ENCODE results near the gene MAP3K2.
A peak's percentile ranks its signal among the peaks of the same experiment; 100 is the strongest.

Gene MAP3K2

GRCh38 chr2:127407091-127407490 is 19.3 kb upstream of the MAP3K2 start:
- no peak for DNase-seq

DNA sequence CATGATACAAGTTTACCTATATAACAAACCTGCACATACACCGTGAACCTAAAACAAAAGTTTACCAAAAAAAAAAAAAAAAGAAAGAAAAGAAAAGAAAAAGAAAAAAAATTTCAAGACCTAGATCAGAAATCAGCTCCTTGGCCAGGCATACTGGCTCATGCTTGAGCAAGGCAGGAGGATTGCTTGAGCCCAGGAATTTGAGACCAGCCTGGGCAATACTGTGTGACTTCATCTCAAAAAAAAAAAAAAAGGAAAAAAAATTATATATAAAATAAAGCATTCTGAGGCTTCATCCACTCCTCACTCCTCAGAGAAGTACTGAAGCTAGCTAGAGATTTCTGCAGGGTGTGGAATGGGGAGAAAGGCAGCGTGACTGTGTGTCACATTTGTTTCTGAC is 18.7 kb upstream of the MAP3K2 start:
- no peak for DNase-seq

DNA sequence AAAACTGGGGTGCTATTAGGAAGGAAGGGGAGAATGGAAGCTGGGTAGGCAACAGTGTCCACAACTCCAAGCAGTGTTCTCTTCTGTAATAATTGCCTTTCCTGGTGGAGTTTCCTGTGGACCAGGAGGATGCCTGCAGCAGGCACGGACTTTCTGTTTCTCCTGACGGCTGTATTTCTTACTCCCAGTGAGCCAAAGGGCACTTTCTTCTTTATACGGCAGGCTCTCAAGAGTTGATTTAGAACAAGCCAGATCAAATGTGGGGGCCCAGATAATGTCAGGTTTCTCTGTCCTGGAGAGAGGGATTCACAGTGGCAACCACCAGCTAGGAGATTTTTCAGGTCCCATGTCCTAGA is 17.5 kb upstream of the MAP3K2 start:
- DNase-seq = no peak

DNA sequence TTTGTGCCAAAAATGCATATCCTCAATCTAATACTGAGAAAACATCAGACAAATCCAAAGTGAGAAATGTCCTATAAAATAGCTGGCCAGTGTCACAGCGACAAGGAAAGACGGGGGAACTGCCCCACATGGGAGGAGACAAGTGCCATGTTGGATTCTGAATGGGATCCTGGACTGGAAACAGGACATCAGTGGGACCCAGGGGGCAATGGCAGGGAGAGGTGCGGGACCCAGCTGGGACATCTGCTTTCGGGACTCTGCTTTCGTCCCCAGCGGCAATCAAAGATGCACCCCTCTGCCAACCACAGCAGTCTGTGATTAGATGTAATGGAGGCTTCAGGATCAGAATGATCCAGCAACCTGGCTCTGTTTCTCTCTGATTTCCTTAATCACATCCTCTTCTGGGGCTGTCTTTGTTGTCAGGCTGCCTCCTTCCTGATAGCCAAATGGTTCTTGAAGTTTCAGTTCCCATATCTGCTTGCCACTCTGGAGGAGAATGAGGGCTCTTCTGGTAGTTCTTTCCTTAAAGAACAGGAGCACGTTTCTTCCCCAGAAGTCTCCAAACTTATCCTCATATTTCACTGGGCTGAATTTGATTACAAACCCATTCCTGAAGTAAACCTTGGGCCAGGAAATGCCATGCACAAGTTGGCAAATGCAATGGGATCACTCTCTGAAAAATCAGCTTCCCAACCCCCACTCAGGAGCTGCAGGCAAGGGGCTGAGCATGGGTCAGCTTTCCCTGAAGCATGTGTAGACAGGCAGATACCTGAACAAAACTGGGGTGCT is 16.9 kb upstream of the MAP3K2 start:
- DNase-seq = no peak

- no peak for DNase-seq
Measured at GRCh38 chr2:127403460-127403859, 15.7 kb upstream of the MAP3K2 start.

- DNase-seq = no peak
Measured at GRCh38 chr2:127401757-127402695, 14.3 kb upstream of the MAP3K2 start.

DNA sequence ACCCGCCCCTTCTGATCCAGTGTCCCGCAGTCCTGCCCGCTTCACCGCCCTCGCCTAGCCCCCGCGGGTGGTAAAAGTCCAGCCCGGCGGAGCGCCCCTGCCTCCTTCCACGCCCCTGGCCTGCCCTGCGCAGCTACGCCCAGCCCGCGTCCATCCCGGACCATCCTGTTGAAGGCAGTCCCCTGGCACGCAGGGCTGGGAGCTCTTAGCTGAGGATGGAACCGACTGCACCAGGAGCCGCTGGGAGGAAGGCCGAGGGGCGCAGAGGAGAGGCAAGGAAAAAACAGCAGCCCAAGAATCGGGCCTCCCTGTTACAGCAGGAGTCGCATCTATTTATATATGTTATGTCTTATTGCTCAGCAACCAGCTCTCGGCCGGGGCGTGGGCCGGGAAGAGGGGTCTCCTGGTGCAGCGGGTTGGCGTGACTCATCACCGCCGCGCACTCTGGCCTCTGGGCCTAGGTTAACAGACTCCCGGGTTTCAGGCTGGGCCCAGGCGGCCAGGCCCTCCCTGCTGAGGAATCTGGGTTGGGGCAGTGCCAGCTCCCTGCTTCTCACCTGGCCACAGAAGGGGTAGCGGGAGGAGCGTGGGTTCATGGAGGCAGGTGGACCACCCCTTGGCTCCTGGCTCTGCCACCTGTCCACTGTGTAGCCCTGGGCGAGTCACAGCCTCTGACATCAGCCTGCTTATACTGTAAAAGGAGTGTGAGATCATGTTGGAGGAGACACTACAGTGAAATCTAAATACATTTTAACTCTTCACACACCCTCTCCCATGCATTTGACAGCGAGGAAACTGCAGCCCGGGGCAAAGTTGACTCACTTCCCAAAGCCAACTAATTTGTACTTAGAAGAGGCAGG is 13.4 kb upstream of the MAP3K2 start:
- DNase-seq = no peak

- no peak for DNase-seq
Measured at GRCh38 chr2:127400533-127400896, 12.7 kb upstream of the MAP3K2 start.

DNA sequence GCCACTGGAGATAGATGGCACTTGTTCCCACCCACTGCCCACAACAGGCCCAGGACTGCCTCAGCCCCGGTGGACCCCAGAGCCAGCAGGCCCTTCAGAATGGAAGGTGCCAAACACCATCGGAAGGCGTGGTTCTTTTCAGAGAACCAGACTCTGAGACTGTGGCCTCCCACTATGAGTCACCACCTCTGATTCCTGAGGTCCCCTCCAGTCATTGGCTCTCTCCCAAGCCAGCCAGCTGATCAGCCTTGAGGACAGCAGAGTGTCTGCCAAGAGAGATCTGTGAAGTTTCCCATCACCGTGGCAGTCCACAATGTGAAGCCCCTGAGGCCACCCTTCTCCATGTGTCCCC is 10.4 kb upstream of the MAP3K2 start:
- peak in 1 of 2 experiments; percentile 8 for DNase-seq

DNA sequence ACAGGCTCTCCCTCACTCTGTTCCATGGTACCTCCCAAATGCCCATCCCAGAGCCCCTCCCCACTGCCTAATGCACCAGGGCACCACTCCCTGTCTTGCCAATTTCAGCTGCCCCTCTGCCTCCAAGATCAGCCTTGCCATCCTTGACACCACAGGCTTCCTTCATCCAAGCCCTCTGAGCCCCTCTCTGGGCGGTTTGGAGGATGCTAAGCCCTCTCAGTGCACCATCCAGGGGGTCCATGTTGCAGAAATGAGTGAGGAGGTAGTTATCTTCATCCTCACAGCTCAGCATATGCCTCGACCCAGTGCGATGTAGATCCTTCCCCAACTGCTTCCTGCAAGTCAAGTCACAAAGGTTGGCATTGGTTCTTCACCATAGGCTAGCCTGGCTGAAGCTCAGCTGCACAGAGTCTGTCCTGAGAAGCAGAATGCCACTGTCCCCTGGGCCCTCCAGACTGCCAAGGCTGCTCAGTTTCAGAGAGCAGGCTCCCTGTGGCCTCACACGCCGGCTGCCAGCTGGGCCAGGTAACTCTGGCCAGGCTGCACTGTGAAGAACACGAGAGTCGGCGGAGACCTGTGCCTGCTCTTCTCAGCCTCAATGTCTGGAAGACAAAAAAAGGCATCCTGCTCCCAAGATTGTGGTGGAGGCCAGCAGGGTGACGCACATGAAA is 9.9 kb upstream of the MAP3K2 start:
- DNase-seq = no peak

GRCh38 chr2:127394492-127394891 is 6.7 kb upstream of the MAP3K2 start:
- DNase-seq = no peak

GRCh38 chr2:127392828-127393578 is 5.2 kb upstream of the MAP3K2 start:
- DNase-seq = no peak

DNA sequence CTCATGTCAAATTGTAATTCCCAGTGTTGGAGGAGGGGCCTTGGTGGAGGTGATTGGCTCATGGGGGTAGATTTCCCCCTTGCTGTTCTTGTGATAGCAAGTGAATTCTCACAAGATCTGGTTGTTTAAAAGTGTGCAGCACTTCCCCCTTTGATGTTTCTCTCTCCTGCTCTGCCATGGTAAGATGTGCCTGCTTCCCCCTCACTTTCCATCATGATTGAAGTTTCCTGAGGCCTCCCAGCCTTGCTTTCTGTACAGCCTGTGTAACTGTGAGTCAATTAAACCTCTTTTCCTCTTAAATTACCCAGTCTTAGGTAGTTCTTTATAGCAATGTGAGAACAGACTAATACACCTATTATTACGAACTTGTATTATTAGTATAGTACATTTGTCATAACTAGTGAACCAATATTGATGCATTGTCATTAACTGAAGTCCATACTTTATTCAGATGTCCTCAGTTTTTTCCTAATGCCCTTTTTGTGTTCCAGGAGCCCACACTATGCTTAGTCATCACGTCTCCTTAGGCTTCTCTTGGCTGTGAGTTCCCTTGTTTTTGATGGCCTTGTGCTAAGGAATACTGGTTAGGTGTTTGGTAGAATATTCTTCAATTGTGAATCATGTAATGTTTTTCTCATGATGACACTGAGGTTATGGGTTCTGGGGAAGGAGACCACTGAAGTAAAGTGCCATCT is 4.5 kb upstream of the MAP3K2 start:
- no peak for DNase-seq

GRCh38 chr2:127389778-127390435 is 2.1 kb upstream of the MAP3K2 start:
- DNase-seq = no peak

DNA sequence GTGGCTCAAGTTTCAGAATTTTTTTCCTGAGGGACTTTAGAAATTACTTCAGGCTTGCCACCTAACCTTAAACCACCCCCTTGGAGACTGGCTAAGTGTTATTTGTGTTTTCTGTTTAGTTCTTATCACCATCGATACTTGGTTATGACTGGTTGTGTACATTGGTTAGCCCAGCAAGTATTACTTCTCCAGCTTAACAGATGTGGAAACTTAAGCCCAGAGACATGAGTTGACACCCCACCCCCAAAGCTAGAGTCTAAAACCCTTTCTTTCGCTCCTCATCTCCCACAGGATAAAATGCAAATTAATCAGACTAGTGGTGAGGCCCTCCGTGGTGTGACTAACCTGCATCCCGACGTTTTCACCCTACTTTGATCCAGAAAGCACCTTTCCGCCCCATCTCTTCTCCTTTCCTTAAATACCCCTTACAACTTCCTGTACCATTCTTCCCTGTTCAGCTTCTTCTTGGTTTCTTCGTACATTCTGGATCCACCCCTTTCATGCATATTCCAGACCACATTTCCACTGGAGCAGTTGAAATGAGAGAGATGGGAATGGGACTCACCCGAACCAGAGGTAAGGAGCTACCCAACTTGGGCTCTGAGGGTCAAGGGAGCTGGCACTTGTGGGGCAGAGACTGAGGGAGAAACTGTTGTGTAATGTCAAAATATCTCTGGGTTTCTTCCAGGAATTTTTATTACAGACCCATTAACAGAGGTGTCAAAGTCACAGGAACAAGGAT is 819 bp upstream of the MAP3K2 start:
- peak; percentile 20 to 54 for DNase-seq

DNA sequence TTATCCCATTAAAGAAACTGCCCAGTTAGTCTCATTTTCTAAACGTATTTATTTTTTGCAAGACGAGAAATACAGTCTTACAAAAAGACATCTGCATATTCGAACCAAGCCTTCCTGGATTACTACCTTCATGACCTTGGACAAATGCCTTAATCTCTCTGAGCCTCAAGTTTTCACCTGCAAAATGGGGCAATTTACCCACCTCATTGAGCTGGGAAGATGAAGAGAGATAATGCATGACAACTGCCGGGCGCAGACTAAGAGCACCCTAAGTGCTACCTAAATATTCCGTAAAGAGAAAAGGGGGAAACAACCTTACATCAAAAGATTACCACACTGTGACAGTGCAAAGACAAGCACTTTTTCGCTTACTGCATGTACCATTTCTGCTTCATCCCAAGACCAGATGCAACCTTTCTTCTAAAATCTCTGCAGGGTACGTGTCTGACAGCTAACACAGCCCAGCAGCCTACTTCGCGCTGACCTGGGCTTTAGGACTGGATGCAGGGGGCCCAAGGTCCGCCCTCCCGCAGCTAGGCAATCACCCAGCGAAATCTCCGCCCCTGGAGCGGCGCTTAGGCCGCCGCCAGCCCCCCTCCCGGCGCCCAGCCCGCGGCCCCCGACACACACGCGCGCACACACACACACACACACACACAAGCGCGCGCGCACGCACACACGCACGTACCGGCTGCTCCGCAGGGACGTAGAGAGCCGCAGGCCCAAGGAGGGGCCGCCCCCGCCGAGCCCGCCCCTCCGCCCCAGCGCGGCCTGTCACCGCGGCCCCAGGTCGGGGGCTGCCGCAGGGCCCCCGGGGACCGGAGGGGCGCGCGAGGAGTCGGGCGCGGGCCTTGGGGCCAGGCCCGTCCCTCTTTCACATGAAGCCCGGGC is 766 bp downstream of the MAP3K2 start:
- DNase-seq = peak; percentile 59 to 85

DNA sequence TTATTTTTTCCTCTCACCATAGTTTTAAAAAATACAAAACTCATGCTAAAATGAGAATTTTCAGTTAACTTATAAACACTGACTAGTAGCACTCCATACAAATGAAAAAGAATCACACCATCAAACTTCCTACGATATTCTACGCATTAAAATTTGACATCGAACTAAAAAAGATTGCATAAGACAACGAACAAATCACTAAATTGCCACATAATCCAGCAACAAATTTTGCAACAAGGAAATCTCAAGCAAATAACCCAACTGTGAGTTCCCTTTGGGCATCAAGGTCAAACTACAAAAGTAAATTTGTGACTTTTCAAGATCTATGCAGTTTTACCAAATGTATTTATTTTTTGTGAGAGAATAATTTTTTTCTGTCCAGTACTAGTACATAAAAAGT is 1.5 kb downstream of the MAP3K2 start:
- DNase-seq = no peak

DNA sequence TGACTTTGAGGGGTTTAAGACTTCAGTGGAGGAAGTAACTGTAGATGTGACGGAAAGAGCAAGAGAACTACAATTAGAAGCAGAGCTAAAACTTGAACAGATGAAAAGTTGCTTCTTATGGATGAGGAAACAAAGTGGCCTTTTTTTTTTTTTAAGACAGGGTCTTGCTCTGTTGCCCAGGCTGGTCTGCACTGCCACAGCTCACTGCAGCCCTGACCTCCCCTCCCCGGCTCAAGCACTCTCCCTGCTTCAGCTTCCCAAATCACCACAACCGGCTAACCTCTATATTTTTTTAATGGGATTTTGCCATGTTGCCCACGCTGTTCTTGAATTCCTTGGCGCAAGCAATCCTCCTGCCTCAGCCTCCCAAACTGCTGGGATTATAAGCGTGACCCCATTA is 3.2 kb downstream of the MAP3K2 start:
- DNase-seq = no peak

GRCh38 chr2:127382831-127383230 is 4.9 kb downstream of the MAP3K2 start:
- DNase-seq = peak; percentile 12 to 59
